Hematopoietic multipotent progenitor cell (in vitro differentiated cells): ENCODE data around the gene OR5A2. TPM values are rescaled to one million over a fixed set of nuclear protein-coding genes. Genes with fewer than 3 reads are reported as not detected.
"Not testable (repeated sequence)": the region's sequence is repeated elsewhere in the genome, so short reads cannot be mapped to it uniquely, and the experiment has no call there.

Experiments used
- DNase-seq, 3 donors: peaks; one replicate each; pipeline ENCODE4 v3.0.0-alpha.2; 2011 to 2015; ENCODE audit warnings: low read depth in 2 of 3, low spot score in 2 of 3
- total RNA-seq: library from RNA; depleted of rRNA; stranded (reverse); fragments of >200 nt; gene quantifications from one replicate; pipeline ENCODE4 v1.2.3, GENCODE V29; 2012

The OR5A2 gene, protein sequence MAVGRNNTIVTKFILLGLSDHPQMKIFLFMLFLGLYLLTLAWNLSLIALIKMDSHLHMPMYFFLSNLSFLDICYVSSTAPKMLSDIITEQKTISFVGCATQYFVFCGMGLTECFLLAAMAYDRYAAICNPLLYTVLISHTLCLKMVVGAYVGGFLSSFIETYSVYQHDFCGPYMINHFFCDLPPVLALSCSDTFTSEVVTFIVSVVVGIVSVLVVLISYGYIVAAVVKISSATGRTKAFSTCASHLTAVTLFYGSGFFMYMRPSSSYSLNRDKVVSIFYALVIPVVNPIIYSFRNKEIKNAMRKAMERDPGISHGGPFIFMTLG
- total RNA-seq = under 0.01 TPM

DNA sequence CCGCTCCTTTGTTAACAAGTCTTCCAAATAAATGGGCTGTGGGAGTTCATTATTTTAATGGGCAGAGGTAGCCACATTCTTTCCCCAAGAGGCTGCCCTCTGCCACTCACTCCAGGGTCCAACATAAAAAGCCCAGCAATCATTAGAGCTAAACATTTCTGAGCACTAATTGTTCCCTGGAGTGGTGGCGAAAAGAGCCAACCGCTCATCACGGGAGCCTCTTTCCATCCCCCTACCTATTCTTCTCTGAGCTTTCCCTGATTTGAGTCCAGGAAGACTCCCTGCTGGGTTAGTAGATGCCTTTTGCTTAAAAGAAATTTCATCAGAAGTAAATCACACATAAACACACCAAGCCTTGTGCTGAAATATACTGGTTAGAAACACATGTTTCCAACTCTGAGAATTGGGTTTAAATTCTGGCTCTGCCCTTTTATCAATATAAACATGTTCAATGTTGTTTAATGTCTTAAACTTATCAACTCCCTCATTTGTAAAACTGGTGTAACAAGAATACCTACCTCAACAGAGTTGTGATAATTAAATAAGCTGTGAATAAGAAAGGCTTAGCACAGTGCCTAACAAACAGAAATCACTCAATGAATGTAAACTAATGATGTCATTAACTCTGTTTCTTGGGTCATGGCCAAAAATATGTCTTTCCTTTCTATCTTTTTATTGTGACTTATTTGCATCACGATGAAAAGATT, at the start of gene OR5A2:
Gene OR5A2, minus strand, starts transcription at position 53 of the 707 bp plus-strand sequence. CDS start 3,460 bp downstream, outside the sequence.
- DNase-seq = no peak

DNA sequence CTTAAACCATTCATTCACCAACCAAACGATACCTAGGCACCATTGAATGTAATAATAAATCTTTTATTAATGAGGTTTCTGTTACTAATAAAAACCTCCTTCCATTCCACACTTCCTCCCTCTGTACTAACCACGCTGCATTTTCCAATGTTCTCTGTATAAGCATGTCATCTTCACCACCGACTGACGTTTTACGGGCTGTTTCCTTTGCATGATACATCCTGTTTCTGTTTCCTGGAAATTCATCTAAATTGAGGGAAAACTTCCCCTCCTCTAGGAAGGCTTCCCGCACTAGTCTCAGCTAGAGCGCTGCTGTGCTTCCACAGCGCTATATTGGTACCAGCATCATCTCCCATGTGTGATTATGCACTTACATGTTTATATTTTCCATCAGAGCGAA, 49.0 kb upstream of the OR5A2 start:
- no peak for DNase-seq

DNA sequence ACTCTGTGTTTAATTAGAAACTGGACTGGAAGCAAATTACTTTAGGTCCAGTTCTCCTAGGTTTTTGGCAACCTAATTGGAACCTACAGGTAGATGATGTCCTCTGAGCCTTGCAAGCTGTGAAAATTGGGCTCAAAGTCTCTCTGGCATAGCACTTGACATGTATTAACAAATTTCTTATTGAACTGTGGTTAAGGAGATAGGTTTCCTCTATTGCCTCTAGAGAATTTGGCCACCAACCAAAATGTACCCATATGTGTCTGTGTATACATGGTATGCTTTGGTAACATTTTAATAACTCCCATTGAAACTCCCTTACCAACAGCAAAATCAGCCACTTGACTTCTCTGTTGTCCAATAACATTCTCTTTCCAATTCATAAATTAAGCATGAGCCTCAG, 46.8 kb upstream of the OR5A2 start, which contains the start of gene OR4D10:
Gene OR4D10, plus strand, starts transcription at position 301 of the 400 bp plus-strand sequence. CDS start 4,115 bp downstream, outside the sequence.
- DNase-seq = no peak

DNA sequence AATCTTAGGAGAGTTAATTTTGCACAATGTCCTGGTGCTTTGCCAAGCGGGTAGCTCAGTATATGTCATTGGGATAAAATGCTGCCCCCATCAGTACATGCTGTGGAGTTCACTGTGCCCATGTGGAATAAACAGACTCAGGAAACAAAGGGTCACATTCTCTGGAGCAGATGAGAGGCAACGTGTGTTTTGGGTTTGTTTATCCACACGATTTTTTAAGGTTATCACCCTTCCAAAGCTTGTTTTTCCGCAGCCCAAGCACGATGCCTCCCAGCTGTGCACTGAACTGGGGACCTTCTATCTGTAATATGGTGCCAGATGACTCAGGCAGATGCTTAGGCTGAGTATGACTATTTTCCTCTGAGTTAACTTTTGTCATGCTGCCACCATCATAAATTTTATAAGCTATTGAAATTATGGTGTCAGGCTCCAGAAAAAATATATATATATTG, 37.0 kb upstream of the OR5A2 start:
- no peak for DNase-seq

DNA sequence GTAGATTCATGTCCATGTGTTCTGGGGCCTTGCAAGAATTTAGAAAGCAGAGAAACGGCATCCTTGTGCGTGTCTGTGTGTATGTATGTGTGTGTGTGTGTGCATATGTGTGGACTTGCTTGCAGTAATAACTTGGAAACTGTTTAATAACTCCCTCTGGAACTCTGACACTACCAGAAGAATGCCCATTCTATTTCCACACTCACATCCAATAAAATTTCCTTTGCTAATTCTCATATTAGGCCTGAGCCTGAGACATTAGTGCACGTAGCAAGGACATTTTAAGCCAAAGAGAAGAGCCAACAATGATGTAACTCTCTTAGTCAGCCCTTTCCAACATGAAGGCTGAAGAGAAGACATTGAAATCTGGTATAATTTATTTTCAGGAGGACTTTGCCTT, 33.7 kb upstream of the OR5A2 start:
- DNase-seq = no peak

DNA sequence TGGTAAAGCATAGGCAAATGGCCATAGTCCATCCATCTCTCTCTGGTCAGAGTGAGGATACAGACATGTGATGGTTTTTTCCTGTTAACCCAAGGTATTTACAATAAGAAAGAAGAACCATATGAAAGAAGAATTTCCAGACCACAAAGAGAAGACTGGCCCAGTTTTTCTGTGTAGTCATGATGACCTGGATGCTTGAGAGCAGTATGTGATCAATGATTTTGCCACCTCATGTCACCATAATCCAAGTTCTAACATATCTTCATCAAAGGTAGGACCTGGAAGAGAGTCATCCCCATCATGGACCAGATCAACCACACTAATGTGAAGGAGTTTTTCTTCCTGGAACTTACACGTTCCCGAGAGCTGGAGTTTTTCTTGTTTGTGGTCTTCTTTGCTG, 30.4 kb upstream of the OR5A2 start, which contains the start of gene OR4D6:
Gene OR4D6, plus strand, starts transcription at position 301 of the 400 bp plus-strand sequence. Its CDS starts 0 bp downstream, at position 301.
- DNase-seq = no peak

DNA sequence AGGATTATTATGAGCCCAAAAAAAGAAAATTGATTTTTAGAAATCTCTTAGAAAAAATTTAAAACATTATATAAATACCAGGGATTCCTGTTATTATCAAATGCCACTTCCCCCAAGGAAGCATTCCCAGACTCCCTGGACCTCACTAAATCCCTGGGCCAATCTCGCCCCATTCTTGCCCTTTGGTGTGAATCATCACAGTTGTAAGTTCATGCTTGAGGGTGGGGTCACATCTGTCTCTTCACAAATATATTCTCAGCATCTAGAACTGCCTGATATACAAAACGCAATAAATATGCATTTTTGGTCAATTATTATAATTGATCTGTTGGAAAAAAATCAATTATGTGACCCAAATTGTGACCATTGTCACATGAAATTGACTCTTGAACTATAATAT, 22.3 kb upstream of the OR5A2 start:
- DNase-seq = no peak

DNA sequence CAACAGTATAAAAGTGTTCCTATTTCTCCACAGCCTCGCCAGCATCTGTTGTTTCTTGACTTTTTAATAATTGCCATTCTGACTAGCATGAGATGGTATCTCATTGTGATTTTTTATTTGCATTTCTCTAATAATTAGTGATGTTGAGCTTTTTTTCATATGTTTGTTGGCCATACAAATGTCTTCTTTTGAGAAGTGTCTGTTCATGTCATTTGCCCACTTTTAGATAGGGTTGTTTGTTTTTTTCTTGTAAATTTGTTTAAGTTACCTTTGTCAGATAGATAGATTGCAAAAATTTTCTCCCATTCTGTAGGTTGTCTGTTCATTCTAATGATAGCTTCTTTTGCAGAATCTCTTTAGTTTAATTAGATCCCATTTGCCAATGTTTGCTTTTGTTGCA, 19.4 kb upstream of the OR5A2 start:
- not testable (repeated sequence) for DNase-seq

DNA sequence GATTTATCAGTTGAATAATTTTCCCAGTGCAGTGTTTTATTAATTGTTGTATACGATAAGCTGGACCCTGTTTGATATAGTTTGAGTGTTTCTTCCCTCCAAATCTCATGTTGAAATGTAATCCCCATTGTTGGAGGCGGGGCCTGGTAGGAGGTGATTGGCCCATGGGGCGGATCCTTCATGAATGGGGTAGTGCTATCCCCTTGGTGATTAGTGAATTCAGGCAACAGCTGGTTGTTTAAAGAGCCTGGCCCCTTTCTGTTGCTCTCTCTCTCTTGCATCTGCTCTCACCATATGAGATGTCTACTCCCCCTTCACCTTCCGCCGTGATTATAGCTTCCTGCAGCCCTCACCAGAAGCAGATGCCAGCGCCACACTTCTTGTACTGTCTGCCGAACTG, 11.6 kb upstream of the OR5A2 start:
- DNase-seq = no peak

DNA sequence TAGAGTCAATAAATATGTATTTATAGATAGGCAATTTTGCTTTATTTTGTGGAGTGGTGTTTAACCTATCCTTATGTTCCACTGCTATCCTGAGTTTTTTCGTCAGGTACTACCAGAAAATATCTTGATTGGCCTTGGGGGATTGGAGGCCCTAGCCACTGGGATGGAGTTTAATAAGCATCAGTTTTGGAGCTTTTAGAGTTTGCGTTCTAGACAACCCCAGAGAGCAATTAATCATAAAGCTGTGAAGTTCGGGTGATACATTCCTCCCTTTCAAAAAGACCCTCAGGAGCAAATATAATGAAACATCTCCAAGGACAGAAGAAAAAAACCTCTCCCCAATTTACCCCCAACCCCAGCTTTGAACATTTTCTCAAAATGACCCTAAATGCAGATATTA, 10.0 kb upstream of the OR5A2 start, which contains the start of gene OR5A1:
Gene OR5A1, plus strand, starts transcription at position 301 of the 400 bp plus-strand sequence. CDS start 6,700 bp downstream, outside the sequence.
- DNase-seq = no peak

DNA sequence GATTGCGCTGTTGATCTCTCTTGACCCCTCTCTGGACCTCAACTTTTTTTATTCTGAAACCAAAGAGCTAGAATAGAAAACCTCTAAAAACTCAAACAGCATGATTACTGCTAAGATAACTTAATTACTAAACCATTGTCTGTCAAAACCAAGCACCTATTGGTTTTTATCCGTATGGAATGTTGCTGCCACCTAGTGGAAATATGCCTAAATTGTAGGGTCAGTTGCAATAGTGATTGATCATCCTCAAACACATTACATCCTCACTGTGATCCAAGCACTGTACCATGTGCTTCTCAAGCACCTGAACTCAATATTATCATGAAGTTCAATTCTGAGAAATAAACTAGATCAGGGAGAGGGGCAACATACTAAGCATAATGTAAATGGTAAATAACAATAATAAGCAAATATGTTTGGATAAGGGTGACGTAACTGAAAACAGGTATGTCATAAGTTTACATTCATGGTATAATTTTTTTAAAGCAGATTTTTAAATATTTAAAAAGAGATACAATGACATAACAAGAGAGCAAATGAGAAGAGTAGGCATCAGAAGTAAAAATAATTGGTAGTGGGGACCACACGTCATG, 3.8 kb upstream of the OR5A2 start:
- peak; percentile 24 to 85 (median 56) for DNase-seq

DNA sequence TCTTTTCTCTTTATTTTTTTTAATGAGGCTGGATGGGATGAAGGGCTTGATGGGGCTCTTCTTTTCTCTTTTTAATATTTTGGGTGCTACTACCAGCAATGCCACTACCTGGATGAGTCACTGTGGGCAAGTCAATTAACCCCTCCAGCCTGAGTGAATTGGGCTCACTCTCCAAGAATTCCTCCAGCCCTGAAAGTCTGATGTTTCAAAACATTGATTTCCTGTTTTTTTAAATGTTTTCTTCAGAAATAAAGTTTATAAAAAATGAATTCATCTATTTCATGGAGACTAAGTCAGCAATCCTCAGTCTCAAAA, 812 bp upstream of the OR5A2 start:
- DNase-seq = no peak

DNA sequence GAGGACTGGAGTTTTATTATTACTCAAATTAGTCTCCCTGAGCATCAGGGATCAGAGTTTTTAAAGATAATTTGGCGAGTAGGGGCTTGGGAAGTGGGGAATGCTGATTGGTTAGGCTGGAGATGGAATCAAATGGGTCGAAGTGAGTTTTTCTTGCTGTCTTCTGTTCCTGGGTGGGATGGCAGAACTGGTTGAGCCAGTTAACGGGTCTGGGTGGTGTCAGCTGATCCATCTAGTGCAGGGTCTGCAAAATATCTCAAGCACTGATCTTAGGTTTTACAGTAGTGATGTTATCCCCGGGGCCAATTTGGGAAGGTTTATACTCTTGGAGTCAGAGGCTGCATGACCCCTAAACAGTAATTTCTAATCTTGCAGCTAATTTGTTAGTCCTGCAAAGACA, 1.1 kb downstream of the OR5A2 start:
- no peak for DNase-seq

DNA sequence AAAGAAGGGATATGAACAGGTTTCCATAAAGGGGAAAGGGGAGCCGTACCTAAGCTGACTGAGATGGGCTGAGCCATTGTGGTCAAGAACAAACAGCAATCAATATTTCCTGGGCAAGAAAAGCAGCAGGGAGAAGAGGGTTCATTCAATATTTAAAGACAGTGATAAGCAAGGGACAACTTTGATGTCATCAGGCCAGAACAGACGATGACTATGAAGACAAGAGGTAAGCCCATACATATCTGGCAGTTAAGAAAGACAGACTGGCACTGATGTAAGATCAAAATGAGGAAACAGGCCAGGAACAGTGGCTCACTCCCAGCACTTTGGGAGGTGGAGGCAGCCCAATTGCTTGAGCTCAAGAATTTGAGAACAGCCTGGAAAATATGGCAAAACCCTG, 2.4 kb downstream of the OR5A2 start:
- DNase-seq = no peak

DNA sequence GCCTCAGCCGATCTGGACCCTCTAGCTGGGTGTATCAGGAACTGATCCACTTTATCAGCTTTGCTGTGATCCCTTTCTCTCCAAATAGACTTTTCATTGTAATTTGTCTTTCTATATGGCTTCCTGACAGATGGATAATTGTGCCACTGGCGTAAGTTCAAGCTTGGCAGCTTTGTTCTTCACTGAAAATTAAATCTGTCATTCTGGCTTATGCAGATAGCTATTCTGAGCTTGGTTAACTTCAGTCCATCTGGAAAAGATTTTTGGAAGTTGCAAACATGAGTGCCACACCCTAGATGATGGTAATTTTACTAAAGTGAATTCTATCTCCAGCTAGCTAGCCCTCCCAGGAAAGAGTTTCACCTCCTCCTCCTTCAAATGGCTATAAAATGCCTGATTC, 8.1 kb downstream of the OR5A2 start:
- DNase-seq = no peak

DNA sequence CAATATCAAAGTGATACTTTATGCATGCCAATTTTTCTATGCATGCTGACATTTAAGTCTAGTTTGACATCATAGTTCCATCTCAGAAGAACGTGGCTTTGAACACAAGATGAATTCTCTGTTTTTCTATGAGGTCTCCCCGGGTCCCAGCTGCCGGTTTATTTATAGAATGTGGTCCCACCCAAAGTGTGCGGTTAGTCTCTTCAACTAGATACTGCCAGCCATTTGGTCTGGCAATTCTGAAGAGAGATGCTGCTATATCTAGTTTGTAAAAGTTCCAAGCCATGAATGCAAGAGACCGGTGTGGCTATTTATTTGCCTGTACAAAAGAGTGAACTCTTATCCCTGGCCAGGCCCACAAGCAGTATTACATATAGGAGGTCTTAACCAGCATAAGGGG, 9.2 kb downstream of the OR5A2 start:
- DNase-seq = no peak

DNA sequence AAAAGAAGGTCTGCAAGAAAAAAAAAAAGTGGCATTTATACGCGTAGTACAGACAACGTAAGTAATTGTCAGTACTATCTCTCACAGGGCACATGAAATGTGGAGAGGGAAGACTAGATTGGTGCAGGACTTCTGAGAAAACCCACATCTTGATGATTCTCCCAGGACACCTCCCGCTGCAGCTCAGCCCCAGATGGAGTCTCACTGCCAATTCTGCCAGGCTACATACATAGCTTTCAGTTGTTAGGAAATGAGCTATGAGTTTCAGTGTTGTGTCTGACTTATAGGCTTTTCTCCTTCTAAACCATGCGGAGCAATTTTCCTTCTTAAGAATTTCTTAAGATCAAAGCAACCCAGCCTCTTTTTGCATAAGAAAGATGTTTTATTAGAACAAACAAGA, 9.6 kb downstream of the OR5A2 start:
- DNase-seq = no peak

DNA sequence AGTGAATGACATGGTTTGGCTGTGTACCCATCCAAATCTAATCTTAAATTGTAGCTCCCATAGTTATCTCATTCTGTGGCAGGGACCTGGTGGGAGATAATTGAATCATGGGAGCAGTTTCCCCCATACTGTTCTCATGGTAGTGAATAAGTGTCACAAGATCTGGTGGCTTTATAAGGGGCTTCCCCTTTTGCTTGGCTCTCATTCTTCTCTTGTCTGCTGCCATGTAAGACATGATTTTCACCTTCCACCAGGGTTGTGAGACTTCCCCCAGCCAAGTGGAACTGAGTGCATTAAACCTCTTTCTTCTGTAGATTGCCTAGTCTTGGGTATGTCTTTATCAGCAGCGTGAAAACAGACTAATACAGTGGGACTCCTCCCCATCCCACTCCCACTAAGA, 11.1 kb downstream of the OR5A2 start:
- peak in 1 of 3 donors; percentile 34 for DNase-seq

DNA sequence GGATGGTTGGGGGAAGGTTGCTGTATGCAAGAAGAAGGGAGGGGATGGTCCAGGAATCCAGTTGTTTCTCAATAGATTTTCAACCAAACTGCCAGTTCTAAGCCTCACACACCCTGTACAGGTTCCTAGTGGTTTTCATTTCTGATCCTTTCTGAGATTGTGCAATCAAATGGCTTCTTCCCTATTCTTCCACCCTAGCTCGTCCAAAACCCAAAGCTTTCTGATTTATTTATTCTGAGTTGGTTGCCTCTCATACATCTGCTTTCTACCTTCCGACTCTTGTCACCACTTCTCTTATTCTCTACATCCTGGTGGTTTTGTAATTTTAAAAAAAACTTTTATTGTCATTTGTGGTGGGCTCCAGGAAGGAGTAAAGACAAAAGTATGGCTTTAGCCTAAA, 12.6 kb downstream of the OR5A2 start:
- DNase-seq = peak in 2 of 3 donors; percentile 51 to 89

DNA sequence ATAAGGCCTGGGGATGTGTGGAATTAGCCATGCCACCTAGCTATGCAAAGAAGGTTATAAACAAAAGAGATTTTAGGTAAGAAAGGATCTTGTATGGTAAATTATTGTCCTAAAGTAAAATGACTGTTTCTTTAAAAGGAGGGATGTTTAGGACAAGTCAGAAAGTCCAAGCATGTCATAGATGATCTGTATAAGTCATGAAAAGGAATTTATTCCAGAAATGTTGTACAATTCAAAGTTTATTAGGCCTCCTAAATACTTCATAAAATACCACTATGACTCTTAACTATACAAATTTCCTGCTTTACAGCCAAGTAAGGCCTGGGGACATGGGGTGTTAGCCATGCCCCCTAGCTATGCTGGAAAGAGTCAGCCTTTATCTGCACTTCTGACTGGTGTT, 22.7 kb downstream of the OR5A2 start:
- DNase-seq = no peak

DNA sequence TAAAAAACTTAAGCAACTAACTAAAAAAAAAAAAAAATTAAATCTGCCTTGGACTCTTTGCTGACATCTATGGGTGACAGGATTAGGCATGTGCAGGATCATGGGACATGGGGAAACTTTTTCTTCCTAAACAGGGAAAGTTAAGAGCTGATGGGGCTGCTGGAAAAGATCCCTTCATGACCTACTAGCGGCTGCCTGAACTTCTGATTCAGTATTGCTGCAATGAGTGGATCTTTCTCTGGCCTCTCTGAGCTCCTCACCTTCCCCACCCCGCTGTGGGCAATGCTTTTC, 25.0 kb downstream of the OR5A2 start:
- DNase-seq = no peak
